ENCODE measurements around the gene KRTAP10-8. TPM values are rescaled to one million over a fixed set of nuclear protein-coding genes. Genes with fewer than 3 reads are reported as not detected.

The KRTAP10-8 gene
- total RNA-seq, 1 experiment from 2014 or later = not detected

DNA sequence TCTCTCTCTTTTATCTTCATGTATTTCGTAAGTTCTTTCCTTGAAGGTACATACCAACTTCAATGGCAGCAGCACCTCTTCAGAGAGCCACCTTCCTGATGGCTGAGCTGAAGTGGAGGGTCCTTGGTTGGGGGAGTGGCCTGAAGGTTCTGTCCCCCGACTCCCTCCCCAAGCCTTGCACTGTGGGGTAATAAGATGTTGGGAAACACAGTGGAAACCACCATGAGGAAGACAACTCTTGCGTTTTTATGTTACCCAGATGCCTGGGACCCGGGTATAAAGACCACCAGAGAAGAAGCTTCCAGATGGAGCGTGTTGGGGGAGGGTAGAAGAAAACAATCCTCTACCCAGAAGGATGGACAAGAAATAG, 46.6 kb downstream of the KRTAP10-8 start:
- no peak for ATAC-seq
- Mint-ChIP-seq H3K4me3 (no peak overlapping the region), H3K36me3 (peaks cover 20% of the 10 kb centered on the region), H3K27ac (peak overlapping the region; percentile 69), H3K9me3 (peaks cover 18% of the 10 kb centered on the region), H3K27me3 (ENCODE audit: low read depth) (peaks cover 4% of the 10 kb centered on the region; the same call in 1 of the 2 replicates), H3K4me1 (peaks cover 39% of the 10 kb centered on the region)
- ChIA-PET POLR2A (no interaction called here), CTCF (no interaction called here)
- TF ChIP-seq FOXK1 (CRISPR knock-in tag; IDR thresholded peaks at IDR 0.05) = no peak
- TF ChIP-seq CREM (CRISPR knock-in tag; IDR thresholded peaks at IDR 0.05) = no peak
- no peak for TF ChIP-seq NR2C2 (CRISPR knock-in tag; IDR thresholded peaks at IDR 0.05)
- TF ChIP-seq MYBL2 (CRISPR knock-in tag; IDR thresholded peaks at IDR 0.05) = no peak
- TF ChIP-seq, protein P1, sequence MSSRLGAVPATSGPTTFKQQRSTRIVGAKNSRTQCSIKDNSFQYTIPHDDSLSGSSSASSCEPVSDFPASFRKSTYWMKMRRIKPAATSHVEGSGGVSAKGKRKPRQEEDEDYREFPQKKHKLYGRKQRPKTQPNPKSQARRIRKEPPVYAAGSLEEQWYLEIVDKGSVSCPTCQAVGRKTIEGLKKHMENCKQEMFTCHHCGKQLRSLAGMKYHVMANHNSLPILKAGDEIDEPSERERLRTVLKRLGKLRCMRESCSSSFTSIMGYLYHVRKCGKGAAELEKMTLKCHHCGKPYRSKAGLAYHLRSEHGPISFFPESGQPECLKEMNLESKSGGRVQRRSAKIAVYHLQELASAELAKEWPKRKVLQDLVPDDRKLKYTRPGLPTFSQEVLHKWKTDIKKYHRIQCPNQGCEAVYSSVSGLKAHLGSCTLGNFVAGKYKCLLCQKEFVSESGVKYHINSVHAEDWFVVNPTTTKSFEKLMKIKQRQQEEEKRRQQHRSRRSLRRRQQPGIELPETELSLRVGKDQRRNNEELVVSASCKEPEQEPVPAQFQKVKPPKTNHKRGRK (CRISPR knock-in tag; IDR thresholded peaks at IDR 0.05; ENCODE audit: borderline replicate concordance) = no peak
- TF ChIP-seq, protein P2, sequence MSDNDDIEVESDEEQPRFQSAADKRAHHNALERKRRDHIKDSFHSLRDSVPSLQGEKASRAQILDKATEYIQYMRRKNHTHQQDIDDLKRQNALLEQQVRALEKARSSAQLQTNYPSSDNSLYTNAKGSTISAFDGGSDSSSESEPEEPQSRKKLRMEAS (CRISPR knock-in tag; IDR thresholded peaks at IDR 0.05) = no peak
- TF ChIP-seq ZNF232 (CRISPR knock-in tag; IDR thresholded peaks at IDR 0.05) = no peak
- no peak for TF ChIP-seq CTCF (IDR thresholded peaks at IDR 0.05)
- no peak for TF ChIP-seq ATF6 (CRISPR knock-in tag; IDR thresholded peaks at IDR 0.05)
- TF ChIP-seq ZNF671 (CRISPR knock-in tag; IDR thresholded peaks at IDR 0.05) = no peak
- TF ChIP-seq JAZF1 (CRISPR knock-in tag; IDR thresholded peaks at IDR 0.05) = no peak
- no peak for TF ChIP-seq CDX4 (CRISPR knock-in tag; IDR thresholded peaks at IDR 0.05; ENCODE audit: borderline replicate concordance)
- no peak for TF ChIP-seq PRRX2 (CRISPR knock-in tag; IDR thresholded peaks at IDR 0.05)
- no peak for DNase-seq (ENCODE audit: low spot score)

DNA sequence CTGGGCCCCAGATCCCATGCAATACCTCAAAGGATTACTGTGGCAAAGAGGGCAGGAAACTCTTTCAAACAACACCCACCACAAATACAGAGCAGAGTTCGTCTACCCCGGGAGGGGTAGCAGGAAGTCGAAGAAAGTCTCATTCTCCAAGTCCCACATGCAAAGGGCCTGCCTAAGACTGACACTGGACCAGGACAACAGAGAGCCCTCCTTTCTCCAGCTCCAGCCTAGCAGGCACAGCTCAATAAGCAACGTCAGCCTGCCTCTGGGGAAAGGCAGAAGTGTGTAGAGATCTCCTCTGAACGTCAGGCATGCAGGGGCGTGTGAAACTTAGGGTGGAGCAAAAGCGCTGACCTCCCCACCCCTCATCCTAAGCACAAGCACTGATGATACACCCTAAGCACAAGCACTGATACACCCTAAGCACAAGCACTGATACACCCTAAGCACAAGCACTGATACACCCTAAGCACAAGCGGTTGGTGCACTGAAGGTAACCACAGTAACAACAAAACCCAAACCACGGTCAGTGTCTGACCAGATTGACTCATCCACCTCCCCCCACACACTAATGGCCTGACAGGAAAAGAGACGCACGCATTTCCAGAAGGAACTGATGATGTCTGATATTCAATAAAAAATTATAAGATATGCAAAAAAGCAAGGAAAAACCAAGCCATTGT, 47.2 kb downstream of the KRTAP10-8 start:
- no peak overlapping the region for H3K4me3 Mint-ChIP-seq
- peak overlapping the region; percentile 69 for H3K27ac Mint-ChIP-seq
- ChIA-PET CTCF (no interaction called here), POLR2A (no interaction called here)
- peaks cover 18% of the 10 kb centered on the region for H3K9me3 Mint-ChIP-seq
- H3K4me1 Mint-ChIP-seq = peaks cover 39% of the 10 kb centered on the region
- DNase-seq (ENCODE audit: low spot score) (no peak), ATAC-seq (peak; percentile 45; the same call in 1 of the 2 replicates)
- H3K27me3 Mint-ChIP-seq (ENCODE audit: low read depth) = peaks cover 4% of the 10 kb centered on the region; the same call in 1 of the 2 replicates
- peaks cover 20% of the 10 kb centered on the region for H3K36me3 Mint-ChIP-seq
- no peak for TF ChIP-seq NR2C2 (CRISPR knock-in tag; IDR thresholded peaks at IDR 0.05)
- no peak for TF ChIP-seq CREM (CRISPR knock-in tag; IDR thresholded peaks at IDR 0.05)
- TF ChIP-seq ZNF317 (CRISPR knock-in tag; IDR thresholded peaks at IDR 0.05; ENCODE audit: borderline replicate concordance, low read depth) = no peak
- no peak for TF ChIP-seq CDX4 (CRISPR knock-in tag; IDR thresholded peaks at IDR 0.05; ENCODE audit: borderline replicate concordance)
- TF ChIP-seq, protein P3, sequence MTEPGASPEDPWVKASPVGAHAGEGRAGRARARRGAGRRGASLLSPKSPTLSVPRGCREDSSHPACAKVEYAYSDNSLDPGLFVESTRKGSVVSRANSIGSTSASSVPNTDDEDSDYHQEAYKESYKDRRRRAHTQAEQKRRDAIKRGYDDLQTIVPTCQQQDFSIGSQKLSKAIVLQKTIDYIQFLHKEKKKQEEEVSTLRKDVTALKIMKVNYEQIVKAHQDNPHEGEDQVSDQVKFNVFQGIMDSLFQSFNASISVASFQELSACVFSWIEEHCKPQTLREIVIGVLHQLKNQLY (CRISPR knock-in tag; IDR thresholded peaks at IDR 0.05) = no peak
- TF ChIP-seq NR3C1 (CRISPR knock-in tag; conservative IDR thresholded peaks at IDR 0.05; ENCODE audit: low read depth) = no peak
- no peak for TF ChIP-seq MXD4 (CRISPR knock-in tag; IDR thresholded peaks at IDR 0.05; ENCODE audit: borderline replicate concordance)
- TF ChIP-seq ATF2 (CRISPR knock-in tag; IDR thresholded peaks at IDR 0.05; ENCODE audit: borderline replicate concordance, low read depth) = no peak
- no peak for TF ChIP-seq NFE2L1 (CRISPR knock-in tag; IDR thresholded peaks at IDR 0.05)
- TF ChIP-seq, protein P4, sequence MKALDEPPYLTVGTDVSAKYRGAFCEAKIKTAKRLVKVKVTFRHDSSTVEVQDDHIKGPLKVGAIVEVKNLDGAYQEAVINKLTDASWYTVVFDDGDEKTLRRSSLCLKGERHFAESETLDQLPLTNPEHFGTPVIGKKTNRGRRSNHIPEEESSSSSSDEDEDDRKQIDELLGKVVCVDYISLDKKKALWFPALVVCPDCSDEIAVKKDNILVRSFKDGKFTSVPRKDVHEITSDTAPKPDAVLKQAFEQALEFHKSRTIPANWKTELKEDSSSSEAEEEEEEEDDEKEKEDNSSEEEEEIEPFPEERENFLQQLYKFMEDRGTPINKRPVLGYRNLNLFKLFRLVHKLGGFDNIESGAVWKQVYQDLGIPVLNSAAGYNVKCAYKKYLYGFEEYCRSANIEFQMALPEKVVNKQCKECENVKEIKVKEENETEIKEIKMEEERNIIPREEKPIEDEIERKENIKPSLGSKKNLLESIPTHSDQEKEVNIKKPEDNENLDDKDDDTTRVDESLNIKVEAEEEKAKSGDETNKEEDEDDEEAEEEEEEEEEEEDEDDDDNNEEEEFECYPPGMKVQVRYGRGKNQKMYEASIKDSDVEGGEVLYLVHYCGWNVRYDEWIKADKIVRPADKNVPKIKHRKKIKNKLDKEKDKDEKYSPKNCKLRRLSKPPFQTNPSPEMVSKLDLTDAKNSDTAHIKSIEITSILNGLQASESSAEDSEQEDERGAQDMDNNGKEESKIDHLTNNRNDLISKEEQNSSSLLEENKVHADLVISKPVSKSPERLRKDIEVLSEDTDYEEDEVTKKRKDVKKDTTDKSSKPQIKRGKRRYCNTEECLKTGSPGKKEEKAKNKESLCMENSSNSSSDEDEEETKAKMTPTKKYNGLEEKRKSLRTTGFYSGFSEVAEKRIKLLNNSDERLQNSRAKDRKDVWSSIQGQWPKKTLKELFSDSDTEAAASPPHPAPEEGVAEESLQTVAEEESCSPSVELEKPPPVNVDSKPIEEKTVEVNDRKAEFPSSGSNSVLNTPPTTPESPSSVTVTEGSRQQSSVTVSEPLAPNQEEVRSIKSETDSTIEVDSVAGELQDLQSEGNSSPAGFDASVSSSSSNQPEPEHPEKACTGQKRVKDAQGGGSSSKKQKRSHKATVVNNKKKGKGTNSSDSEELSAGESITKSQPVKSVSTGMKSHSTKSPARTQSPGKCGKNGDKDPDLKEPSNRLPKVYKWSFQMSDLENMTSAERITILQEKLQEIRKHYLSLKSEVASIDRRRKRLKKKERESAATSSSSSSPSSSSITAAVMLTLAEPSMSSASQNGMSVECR (CRISPR knock-in tag; IDR thresholded peaks at IDR 0.05; ENCODE audit: borderline replicate concordance) = no peak
